T-helper 1 cell treated with Interleukin-12 subunit alpha and Interleukin-12 subunit beta and Interleukin-4 antibody, amounts not matched to agents 30 μg/mL and 1 μg/mL, for 36 hours (primary cell): ENCODE measurements around the gene FHIT.
A peak's percentile ranks its signal among the peaks of the same experiment; 100 is the strongest.

Experiments used
- H3K27ac Mint-ChIP-seq: one replicate; pipeline ENCODE4 v1.8.0; 2021; ENCODE audit warnings: mild to moderate bottlenecking, mixed read lengths
- H3K27me3 Mint-ChIP-seq: one replicate; pipeline ENCODE4 v1.8.0; 2021; ENCODE audit warnings: low read depth, mixed read lengths
- H3K36me3 Mint-ChIP-seq: one replicate; pipeline ENCODE4 v1.8.0; 2021; ENCODE audit warnings: low read depth, mixed read lengths
- H3K4me1 Mint-ChIP-seq: one replicate; pipeline ENCODE4 v1.8.0; 2021; ENCODE audit warnings: low read depth, mixed read lengths
- H3K4me3 Mint-ChIP-seq: one replicate; pipeline ENCODE4 v1.8.0; 2021; ENCODE audit warnings: mild to moderate bottlenecking, moderate library complexity, mixed read lengths
- H3K9me3 Mint-ChIP-seq: one replicate; pipeline ENCODE4 v1.8.0; 2021; ENCODE audit warnings: mixed read lengths

Gene FHIT

GRCh38 chr3:60339304-60339703 lies 911.9 kb downstream of the FHIT start:
- no peak overlapping the region for H3K4me3 Mint-ChIP-seq
- peaks cover 2% of the 10 kb centered on the region for H3K4me1 Mint-ChIP-seq
- peaks cover 13% of the 10 kb centered on the region for H3K9me3 Mint-ChIP-seq
- H3K27me3 Mint-ChIP-seq: no peaks in the 10 kb centered on the region
- H3K27ac Mint-ChIP-seq: no peak overlapping the region
- H3K36me3 Mint-ChIP-seq: peaks cover 6% of the 10 kb centered on the region

GRCh38 chr3:60337421-60337820 lies 913.8 kb downstream of the FHIT start:
- peaks cover 6% of the 10 kb centered on the region for H3K36me3 Mint-ChIP-seq
- H3K27me3 Mint-ChIP-seq: no peaks in the 10 kb centered on the region
- no peak overlapping the region for H3K27ac Mint-ChIP-seq
- peaks cover 6% of the 10 kb centered on the region for H3K4me1 Mint-ChIP-seq
- no peak overlapping the region for H3K4me3 Mint-ChIP-seq
- H3K9me3 Mint-ChIP-seq: peaks cover 13% of the 10 kb centered on the region

DNA sequence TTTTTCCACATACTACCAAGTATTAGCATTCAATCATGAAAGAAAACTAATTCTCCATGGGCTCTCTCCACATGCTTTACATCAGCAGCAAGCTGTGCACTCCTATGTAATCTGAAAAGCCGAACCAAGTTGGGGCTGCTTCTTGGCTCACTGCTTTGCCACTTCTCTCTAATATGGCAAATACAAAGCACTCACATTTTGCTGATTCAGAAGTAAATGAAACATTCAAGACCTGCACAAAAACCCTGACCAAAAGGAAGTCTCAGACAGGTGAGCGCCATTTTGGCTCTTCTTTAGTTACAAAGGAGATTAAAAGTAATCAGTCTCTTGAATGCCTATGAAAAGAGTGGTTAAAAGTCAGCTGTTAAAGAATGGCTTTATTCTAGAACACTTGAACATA lies 915.2 kb downstream of the FHIT start:
- H3K27ac Mint-ChIP-seq: no peak overlapping the region
- peaks cover 6% of the 10 kb centered on the region for H3K4me1 Mint-ChIP-seq

DNA sequence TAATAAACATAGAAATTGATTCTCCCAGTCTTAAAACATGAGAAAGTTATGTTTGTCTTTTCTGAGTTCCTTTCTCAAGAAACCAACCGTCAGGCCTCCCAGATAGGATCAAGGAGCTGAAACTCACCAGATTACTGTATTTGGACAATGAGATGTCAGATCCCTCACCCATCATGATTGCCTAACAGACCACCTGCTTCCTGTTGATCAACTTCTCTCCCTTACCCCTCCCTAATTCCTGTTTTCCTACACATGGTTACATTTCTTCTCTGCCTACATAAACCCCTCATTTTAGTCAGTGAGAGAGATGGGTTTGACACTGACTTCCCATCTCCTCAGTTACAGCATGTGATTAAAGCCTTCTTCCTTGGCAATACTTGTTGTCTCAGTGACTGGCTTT lies 917.5 kb downstream of the FHIT start:
- no peak overlapping the region for H3K4me3 Mint-ChIP-seq

More for the DNA sequence above, 915.2 kb downstream of the FHIT start:
- Mint-ChIP-seq H3K4me3 (no peak overlapping the region), H3K36me3 (peaks cover 4% of the 10 kb centered on the region), H3K27me3 (no peaks in the 10 kb centered on the region), H3K9me3 (peaks cover 15% of the 10 kb centered on the region)

DNA sequence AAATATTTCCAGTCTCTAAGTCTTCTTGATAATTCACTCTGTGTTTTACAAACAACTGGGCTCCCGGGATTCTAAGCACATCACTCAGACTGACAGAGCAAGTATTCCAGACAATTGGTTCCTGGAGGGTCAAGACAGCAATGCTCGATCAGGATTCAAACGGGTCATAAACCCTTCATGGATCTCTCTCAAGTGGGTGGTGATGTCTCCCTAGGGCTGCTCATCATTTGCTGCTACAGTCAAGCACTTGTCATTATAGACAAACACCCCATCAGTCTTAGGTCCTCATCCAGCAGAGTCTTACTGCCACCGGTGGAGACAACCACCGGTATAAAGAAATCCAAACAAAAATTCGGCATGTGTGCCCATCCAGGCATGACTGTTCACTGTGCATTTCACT lies 921.1 kb downstream of the FHIT start:
- Mint-ChIP-seq H3K4me1 (peaks cover 5% of the 10 kb centered on the region), H3K4me3 (no peak overlapping the region), H3K27me3 (peaks cover 3% of the 10 kb centered on the region), H3K36me3 (no peaks in the 10 kb centered on the region), H3K9me3 (peaks cover 12% of the 10 kb centered on the region), H3K27ac (no peak overlapping the region)

More for the DNA sequence above, 917.5 kb downstream of the FHIT start:
- H3K36me3 Mint-ChIP-seq: peaks cover 4% of the 10 kb centered on the region
- peak overlapping the region; percentile 16 for H3K27ac Mint-ChIP-seq
- H3K9me3 Mint-ChIP-seq: peaks cover 13% of the 10 kb centered on the region
- H3K4me1 Mint-ChIP-seq: peaks cover 6% of the 10 kb centered on the region
- H3K27me3 Mint-ChIP-seq: peaks cover 3% of the 10 kb centered on the region

GRCh38 chr3:60325610-60326170 lies 925.6 kb downstream of the FHIT start:
- Mint-ChIP-seq H3K27ac (no peak overlapping the region), H3K4me3 (no peak overlapping the region), H3K27me3 (peaks cover 3% of the 10 kb centered on the region), H3K36me3 (peaks cover 3% of the 10 kb centered on the region), H3K4me1 (no peaks in the 10 kb centered on the region), H3K9me3 (peaks cover 7% of the 10 kb centered on the region)

DNA sequence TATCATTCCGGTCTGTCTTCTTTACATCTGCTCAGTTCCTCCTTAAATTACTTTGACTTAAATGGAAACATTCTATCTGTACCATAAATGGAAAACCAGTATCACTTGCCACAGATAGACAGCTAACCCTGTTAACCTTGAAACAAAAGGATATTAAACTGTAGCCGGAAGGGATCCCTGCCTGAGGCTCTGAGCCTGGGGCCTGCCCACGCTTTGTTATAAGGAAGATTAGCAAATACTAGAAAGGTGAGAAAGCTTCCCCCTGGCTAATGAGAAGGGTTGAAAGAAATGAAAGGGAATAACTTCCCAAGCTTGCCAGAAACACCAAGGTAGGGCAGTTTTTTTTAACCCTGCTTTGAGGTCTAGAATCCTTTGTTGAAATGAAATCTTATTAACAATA lies 927.6 kb downstream of the FHIT start:
- H3K27ac Mint-ChIP-seq: no peak overlapping the region
- H3K27me3 Mint-ChIP-seq: no peaks in the 10 kb centered on the region
- H3K4me1 Mint-ChIP-seq: no peaks in the 10 kb centered on the region
- peaks cover 3% of the 10 kb centered on the region for H3K36me3 Mint-ChIP-seq
- H3K4me3 Mint-ChIP-seq: no peak overlapping the region
- H3K9me3 Mint-ChIP-seq: peaks cover 6% of the 10 kb centered on the region

DNA sequence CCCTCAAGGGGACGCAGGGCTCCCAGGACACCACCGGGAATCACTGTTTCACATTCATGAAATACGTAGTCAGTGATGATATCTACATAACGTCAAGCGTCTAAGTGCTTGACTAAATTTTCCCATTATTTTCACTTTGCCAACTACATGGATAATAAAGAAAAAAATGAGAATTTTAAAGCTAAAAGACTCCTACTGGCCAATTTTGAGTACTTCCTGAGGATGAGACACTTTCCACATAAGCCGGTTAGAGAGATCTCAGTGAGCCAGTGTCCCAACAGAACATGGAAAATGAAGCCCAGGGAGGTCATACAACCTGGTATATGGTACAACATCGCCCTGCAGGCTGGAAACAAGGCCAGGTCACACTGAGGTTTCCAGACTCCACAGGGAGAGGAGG lies 928.1 kb downstream of the FHIT start:
- H3K27ac Mint-ChIP-seq: no peak overlapping the region
- H3K4me1 Mint-ChIP-seq: no peaks in the 10 kb centered on the region
- peaks cover 6% of the 10 kb centered on the region for H3K9me3 Mint-ChIP-seq
- H3K4me3 Mint-ChIP-seq: no peak overlapping the region
- no peaks in the 10 kb centered on the region for H3K27me3 Mint-ChIP-seq
- H3K36me3 Mint-ChIP-seq: peaks cover 3% of the 10 kb centered on the region

- H3K27ac Mint-ChIP-seq: no peak overlapping the region
- H3K27me3 Mint-ChIP-seq: no peaks in the 10 kb centered on the region
Observed at GRCh38 chr3:60322298-60322856, 928.9 kb downstream of the FHIT start.

GRCh38 chr3:60319179-60319858 lies 931.9 kb downstream of the FHIT start:
- no peaks in the 10 kb centered on the region for H3K27me3 Mint-ChIP-seq
- H3K27ac Mint-ChIP-seq: no peak overlapping the region
- H3K36me3 Mint-ChIP-seq: peaks cover 9% of the 10 kb centered on the region
- peaks cover 9% of the 10 kb centered on the region for H3K9me3 Mint-ChIP-seq
- no peaks in the 10 kb centered on the region for H3K4me1 Mint-ChIP-seq
- no peak overlapping the region for H3K4me3 Mint-ChIP-seq

More at GRCh38 chr3:60322298-60322856, 928.9 kb downstream of the FHIT start:
- H3K4me1 Mint-ChIP-seq: no peaks in the 10 kb centered on the region
- peaks cover 3% of the 10 kb centered on the region for H3K36me3 Mint-ChIP-seq
- peaks cover 2% of the 10 kb centered on the region for H3K9me3 Mint-ChIP-seq
- no peak overlapping the region for H3K4me3 Mint-ChIP-seq

DNA sequence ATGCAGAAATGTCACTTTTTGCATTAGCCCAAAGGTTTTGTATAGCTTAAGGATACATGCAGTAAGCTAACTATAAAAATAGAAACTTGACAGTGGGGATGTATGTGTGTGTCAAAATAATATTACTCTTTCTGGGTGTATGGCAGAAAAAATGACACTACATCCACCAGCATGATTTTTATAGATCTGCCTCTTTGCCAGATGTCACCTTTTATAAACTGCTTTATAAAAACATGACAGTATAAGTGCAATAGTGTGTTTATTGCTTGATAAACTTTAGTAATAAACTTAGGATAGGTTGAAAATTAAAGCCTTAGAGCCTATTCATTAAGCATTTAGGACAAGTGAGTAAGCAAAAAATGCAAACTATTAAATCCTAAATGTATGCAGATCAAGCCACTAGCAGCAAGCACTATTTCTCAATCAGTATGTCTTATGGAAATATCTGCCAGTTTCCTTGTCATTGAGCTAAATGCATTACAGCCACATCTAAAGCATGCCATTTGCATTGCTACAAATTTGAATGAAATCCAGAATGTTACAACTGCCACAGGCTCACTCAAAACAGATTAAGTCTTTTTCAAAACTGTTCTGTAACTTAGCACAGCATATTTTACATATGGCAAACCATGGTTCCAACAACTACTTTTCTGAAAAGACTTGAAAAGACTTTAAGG lies 935.0 kb downstream of the FHIT start:
- Mint-ChIP-seq H3K4me1 (no peaks in the 10 kb centered on the region), H3K4me3 (no peak overlapping the region), H3K27ac (no peak overlapping the region), H3K36me3 (peaks cover 6% of the 10 kb centered on the region), H3K27me3 (no peaks in the 10 kb centered on the region), H3K9me3 (peaks cover 9% of the 10 kb centered on the region)

GRCh38 chr3:60313951-60314461 lies 937.2 kb downstream of the FHIT start:
- peaks cover 7% of the 10 kb centered on the region for H3K36me3 Mint-ChIP-seq
- H3K9me3 Mint-ChIP-seq: peaks cover 14% of the 10 kb centered on the region
- no peak overlapping the region for H3K27ac Mint-ChIP-seq
- no peaks in the 10 kb centered on the region for H3K4me1 Mint-ChIP-seq
- H3K4me3 Mint-ChIP-seq: no peak overlapping the region
- no peaks in the 10 kb centered on the region for H3K27me3 Mint-ChIP-seq

- H3K27me3 Mint-ChIP-seq: no peaks in the 10 kb centered on the region
- no peak overlapping the region for H3K27ac Mint-ChIP-seq
- no peaks in the 10 kb centered on the region for H3K4me1 Mint-ChIP-seq
- H3K4me3 Mint-ChIP-seq: no peak overlapping the region
- H3K36me3 Mint-ChIP-seq: peaks cover 7% of the 10 kb centered on the region
- peaks cover 14% of the 10 kb centered on the region for H3K9me3 Mint-ChIP-seq
Observed at GRCh38 chr3:60313231-60313798, 937.9 kb downstream of the FHIT start.

- Mint-ChIP-seq H3K27ac (no peak overlapping the region), H3K9me3 (peaks cover 9% of the 10 kb centered on the region), H3K27me3 (no peaks in the 10 kb centered on the region), H3K4me3 (no peak overlapping the region), H3K36me3 (peaks cover 1% of the 10 kb centered on the region), H3K4me1 (no peaks in the 10 kb centered on the region)
Observed at GRCh38 chr3:60309539-60310268, 941.5 kb downstream of the FHIT start.
